ENCODE measurements around the gene ADSL.

ADSL gene

DNA sequence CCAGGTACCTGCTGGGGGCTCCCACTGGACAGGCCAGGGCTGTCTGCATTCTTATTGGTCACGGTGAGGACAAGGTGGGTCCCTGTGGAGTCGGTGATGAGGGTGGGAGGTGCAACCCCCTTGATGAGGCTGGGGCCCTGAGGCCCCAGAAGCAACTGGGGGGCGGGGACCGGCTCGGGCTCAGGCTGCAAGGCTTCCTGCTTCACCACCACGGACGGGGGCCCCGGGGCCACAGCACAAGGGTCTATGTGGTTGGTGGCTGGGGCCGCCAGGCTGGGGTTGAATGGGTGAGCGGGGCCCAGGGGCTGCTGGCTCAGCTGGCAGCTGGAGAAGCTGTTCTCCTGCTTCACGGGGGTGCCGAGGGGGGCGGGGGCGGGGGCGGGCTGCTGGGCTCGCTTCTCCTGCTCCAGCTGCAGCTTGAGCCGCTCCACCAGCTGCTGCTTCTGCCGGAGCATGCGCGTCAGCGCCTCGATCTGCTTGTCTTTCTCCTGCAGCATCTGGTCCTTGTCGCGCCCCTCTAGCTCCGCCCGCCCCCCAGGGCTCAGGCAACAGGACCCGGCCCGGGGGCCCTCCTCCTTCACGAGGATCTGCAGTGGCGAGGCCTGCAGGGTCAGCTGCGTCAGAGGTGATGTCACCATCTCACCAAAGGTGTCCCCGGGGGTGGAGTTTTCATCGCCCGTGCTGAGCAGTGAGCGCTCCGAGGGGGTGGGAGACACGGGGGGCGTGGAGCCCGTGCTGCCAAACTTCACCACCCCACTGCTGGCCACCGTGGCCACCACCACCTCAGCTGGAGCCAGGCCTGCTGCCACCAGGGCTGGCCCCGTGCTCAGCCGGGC lies 72.3 kb downstream of the ADSL start:
- no peak for DNase-seq (ENCODE audit: low spot score)

- DNase-seq (ENCODE audit: low spot score): no peak
Measured at GRCh38 chr22:40419718-40420117, 73.4 kb downstream of the ADSL start.

- DNase-seq (ENCODE audit: low spot score): no peak
Measured at GRCh38 chr22:40420341-40421081, 74.2 kb downstream of the ADSL start.

DNA sequence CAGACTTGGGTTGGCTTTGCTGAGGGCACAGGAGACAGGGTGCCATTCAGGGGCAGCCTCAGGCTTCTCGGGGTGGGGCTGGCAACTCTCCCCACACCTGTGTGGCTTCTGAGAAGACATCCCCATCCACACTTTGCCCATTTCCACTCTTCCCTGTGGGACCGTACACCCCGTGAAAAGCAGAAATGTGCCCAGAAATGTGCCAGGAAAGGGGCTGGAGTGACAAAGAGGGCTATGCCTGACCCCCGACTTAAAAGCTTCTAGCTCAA lies 74.7 kb downstream of the ADSL start:
- DNase-seq (ENCODE audit: low spot score): no peak

DNA sequence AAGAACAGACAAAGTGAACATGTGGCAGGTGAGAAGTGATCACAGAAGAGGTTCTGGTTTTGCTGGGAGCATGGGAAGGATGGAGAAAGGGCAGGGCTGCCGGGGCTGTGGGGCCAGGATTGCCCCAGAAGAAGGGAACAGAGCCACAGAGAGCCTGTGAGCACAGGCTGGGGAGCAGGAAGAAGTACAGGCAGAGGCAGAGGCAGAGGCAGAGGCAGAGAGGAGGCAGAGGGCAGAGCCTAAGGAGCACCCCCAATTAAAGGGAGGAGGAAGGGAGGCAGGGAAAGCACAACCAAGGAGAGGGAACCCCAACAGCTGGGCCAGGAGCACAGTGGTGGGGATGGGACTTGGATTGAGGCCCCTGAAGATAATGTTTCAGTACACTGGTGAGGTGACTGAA lies 75.6 kb downstream of the ADSL start:
- DNase-seq (ENCODE audit: low spot score): no peak

DNA sequence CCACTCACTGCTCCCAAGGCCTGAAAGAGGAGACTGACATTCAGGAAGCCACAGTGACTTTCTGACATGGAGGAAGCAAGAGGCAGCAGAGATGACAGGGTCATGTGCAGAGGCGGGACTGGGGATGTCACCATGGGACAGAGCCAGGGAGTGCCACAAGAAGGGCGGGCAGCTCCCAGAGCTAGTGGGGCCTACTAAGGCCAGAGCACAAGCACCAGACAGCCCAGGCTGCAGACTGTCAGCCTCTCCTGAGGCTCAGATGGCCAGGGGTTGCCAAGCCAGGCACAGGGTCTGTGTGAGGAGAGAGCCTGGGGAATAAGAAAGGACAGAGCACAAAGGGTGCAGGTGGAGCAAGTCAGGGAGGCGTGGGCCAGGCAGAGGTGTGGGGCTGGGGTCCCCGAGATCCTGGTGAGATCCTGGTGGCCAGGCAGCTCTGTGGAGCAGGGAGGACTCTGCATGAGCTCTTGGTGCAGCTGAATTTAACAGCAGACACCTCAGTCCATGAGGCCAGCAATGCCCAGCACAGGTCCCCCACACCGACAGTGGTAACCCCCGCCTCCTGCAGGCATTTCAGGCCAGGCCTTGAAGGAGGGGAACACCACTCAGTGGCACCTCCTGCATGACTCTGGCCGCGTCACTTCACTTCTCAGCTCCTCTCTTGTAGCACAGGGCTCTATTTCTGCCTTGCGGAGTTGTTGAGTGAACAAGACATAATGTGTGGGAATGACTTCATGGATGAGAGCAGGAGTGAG lies 76.4 kb downstream of the ADSL start:
- DNase-seq (ENCODE audit: low spot score): no peak

DNA sequence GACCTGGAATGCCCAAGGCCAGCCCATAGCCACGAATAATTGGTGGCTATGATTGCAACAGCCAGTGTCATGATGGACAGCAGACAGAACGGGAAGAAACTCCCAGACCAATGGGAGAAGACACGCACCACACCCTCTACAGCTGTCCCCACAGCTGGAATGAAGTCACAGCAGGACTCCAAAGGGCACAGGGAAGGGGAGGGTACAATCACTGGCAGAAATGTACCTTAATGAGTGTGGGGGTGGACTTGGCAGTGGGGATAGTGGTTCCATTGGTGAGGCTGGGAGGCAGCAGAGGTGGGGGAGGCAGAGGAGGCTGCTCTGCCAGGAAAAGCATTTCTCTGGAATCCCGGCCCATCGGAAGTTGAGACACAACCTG lies 77.0 kb downstream of the ADSL start:
- no peak for DNase-seq (ENCODE audit: low spot score)

- no peak for DNase-seq (ENCODE audit: low spot score)
Measured at GRCh38 chr22:40423882-40424640, 77.8 kb downstream of the ADSL start.

DNA sequence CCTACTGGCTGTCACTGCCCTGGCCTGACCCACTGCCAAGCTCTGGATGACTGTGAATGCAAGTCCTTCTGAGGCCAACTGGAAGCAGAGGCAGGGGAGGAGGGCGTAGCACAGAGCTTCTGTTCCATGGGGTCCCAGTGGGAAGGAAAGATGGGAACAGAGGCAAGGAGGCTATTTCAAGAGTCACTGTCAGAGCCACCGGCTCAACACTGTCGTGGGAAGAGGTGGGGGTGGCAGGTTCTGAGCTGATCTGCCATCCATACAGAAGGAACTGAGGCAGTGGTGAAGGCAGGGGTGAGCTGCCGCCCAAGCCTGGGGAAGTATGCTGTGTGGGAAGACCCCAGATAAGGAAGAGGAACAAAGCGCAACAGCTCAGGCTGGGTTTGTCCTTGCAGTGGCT lies 78.8 kb downstream of the ADSL start:
- DNase-seq (ENCODE audit: low spot score): no peak

DNA sequence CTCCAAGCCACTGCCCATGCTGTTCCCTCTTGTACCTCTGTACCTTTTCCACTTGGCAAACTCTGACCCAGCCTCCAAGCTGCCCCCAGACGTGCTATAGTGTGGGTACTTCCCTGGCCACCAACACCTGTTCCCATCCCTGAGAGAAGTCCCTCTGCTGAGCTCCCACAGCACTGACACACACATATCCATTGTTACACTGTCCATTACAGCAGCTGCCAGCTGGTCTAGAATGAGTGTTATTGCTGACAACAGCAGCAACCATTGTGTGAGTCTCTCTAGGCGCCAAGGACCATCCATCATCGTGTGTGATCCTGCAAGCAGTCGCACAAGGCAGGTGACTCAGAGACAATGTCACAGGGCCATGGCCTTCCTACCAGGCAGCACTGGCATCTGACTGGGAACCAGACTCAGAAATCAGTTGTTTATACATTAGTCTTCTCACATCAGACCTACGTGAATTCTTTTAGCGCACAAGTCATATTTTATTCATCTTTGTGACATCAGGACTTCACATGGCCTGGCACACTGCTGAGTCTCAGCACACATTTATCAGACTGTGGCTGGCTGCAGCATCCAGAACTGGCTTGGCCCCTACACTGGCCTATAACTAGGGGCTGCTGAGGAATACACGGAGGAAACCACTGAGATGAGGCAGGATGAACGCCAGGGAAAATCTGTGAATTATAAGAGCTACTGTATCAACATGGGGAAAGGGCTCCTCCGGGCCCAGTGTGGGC lies 80.5 kb downstream of the ADSL start:
- no peak for DNase-seq (ENCODE audit: low spot score)

GRCh38 chr22:40428796-40429195 lies 82.5 kb downstream of the ADSL start:
- DNase-seq (ENCODE audit: low spot score): no peak

DNA sequence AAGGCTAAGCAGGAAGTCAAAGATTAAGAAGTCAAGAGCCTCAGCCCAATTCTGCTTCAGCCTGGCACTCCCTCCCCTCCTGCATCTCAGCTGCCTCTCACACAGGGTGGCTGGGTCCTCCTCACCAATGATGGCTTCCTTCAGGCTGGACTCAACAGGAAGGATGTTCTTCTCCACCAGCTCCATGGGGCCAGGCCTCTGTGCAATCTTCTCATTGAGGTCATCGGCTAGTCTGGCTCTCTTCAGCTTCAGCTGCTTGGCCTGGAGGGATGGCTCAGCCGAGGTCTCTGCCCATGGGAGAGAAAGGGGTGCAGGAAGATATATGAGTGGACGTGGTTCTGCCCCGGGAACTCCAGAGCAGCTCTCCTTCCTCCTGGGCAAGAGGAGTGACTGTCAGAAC lies 83.2 kb downstream of the ADSL start:
- DNase-seq (ENCODE audit: low spot score): no peak

GRCh38 chr22:40430991-40431390 lies 84.7 kb downstream of the ADSL start:
- no peak for DNase-seq (ENCODE audit: low spot score)

DNA sequence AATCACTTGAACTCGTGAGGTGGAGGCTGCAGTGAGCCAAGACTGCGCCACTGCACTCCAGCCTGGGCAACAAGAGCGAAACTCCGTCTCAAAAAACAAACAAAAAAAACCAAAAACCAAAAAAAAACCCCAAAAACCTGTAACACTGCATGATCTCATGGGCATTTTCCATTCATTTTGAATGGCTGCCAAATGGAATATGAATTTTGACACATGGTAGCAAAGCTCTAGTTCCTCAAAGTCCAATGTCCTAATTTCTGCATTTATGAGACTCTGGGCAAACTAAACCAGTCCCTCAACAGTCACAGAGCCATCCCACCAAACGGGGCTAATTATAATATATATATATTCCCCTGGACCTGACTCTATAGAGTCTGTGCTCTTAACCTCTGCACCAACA lies 85.9 kb downstream of the ADSL start:
- no peak for DNase-seq (ENCODE audit: low spot score)

DNA sequence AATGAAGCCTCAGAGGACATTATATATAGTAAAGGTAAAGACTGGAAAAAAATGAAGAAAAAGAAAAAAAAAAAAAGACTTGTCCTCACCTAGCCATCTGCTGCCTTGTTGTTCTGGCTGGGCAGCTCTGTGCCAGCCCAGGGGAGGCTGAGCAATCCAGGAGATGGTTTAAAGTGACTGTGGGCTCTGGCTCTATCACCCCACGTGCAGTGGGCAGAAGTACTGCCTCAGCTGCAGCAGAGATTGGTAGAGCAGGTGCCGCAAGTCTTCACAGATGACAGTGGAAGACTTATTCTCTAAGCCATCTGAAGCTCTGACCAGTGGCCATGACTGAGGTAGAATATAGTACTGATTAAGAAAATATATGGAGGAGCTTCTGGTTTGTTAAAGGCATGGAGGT lies 86.3 kb downstream of the ADSL start:
- DNase-seq (ENCODE audit: low spot score): no peak

GRCh38 chr22:40433416-40434090 lies 87.3 kb downstream of the ADSL start:
- DNase-seq (ENCODE audit: low spot score): no peak

DNA sequence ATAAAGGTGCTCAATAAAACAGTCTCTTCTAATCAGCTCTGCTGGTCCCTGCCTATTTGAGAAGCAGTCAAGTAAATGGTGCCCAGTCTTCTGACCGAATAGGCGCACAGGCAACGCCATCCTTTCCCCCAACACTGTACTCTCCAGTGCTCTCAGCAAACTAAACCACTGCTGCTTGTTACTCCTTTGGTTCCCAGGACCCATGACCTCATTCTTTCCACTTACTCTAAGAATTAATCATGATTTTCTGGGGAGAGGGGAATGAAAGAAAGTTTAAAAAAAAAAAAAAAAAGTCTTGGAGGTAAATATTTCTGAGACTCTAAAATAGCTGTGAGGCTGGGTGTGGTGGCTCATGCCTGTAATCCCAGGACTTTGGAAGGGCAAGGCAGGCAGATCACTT lies 87.8 kb downstream of the ADSL start:
- DNase-seq (ENCODE audit: low spot score): no peak

DNA sequence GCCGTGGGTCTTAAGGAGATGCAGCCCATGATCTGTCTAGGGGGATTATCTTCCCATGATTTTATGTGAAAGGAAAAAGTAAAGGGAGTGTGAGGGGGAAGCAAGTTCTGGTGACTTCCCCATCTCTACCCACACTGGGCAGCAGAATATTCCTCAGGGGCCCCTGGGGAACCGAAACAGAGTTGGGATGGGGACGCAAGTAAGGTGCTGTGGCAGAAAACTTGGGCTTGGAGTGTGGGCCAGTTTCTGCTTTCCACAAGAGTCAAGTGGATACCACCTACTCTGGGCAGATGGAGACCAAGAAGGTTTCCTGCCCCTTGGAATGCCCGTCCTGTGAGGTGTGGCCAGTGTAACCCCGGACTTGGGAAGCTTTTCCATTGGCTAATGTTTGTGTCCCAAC lies 88.4 kb downstream of the ADSL start:
- DNase-seq (ENCODE audit: low spot score): no peak

DNA sequence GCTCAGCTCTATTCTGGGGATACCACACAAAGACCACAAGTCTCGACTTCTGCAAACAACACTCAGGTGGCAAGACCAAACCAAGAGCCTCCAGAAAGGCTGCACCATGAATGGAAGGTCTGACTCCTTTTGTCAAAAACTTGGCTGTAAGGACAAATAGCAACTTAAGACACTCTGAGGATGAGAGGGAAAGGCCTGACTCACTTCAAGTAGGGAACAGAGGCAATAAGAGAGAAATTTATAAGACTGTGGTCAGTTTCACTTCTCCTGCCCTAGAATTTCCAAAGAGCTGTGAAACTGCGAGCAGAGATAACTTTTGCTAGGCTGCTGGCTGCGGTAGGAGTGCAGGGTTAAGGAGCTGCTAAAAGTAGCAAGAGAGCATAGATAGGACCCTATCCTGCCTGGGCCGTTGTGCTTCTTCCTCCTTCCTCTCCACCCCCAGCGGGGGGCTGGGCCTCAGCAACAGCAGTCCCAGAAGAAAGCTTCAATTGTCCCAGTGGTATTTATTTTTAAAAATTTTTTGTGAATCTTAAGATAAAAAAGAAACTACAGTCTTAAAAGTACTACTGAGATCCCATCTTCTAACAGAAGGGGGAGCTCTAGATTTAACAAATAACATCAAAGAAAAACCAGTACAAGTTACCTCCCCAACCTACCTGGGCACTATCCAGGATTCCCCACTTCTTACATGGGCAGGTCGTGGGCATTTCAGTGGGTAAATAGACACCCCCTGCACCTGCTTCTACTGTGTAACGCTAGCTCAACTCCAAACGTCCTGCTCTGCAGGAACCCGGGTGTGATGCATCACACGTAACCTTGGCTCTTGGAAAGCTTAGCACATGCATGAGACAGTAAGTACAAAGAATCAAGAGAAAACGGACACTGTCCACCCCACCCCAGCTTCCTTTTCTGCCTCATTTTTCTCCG lies 90.5 kb downstream of the ADSL start:
- DNase-seq (ENCODE audit: low spot score): peak; percentile 62

All from iPS-NIHi11 (cell line).